ENCODE data around the gene SGCA.

The SGCA gene

GRCh38 chr17:50188921-50189549 lies 23.2 kb downstream of the SGCA start:
- H3K9ac ChIP-seq (ENCODE audit: low read depth in 1 of 2, low read length in 2 of 2): no peak overlapping the region
- H3K4me1 ChIP-seq (ENCODE audit: control insufficient read depth in 1 of 2, insufficient read depth in 2 of 2, low read length in 2 of 2): peaks cover 2 to 6% of the 10 kb centered on the region in 2 donors
- H3K27me3 ChIP-seq (ENCODE audit: control insufficient read depth in 1 of 2, insufficient read depth in 2 of 2, low read length in 2 of 2): no peaks in the 10 kb centered on the region
- no peaks in the 10 kb centered on the region for H3K9me3 ChIP-seq (ENCODE audit: control insufficient read depth in 1 of 2, low read length in 2 of 2)
- H3K27ac ChIP-seq (ENCODE audit: low read depth, low read length): no peak overlapping the region
- no peak overlapping the region for H3K4me3 ChIP-seq (ENCODE audit: low read depth in 1 of 2, low read length in 2 of 2)
- H3K36me3 ChIP-seq (ENCODE audit: control insufficient read depth in 1 of 2, insufficient read depth in 2 of 2, low read length in 2 of 2): peaks cover 0 to 9% of the 10 kb centered on the region in 2 donors

GRCh38 chr17:50189550-50190292 lies 23.9 kb downstream of the SGCA start:
- H3K4me1 ChIP-seq (ENCODE audit: control insufficient read depth in 1 of 2, insufficient read depth in 2 of 2, low read length in 2 of 2): no peaks in the 10 kb centered on the region
- H3K9ac ChIP-seq (ENCODE audit: low read depth in 1 of 2, low read length in 2 of 2): no peak overlapping the region
- no peak overlapping the region for H3K27ac ChIP-seq (ENCODE audit: low read depth, low read length)
- no peaks in the 10 kb centered on the region for H3K9me3 ChIP-seq (ENCODE audit: control insufficient read depth in 1 of 2, low read length in 2 of 2)
- H3K4me3 ChIP-seq (ENCODE audit: low read depth in 1 of 2, low read length in 2 of 2): no peak overlapping the region
- peaks cover 0 to 9% of the 10 kb centered on the region in 2 donors for H3K36me3 ChIP-seq (ENCODE audit: control insufficient read depth in 1 of 2, insufficient read depth in 2 of 2, low read length in 2 of 2)
- no peaks in the 10 kb centered on the region for H3K27me3 ChIP-seq (ENCODE audit: control insufficient read depth in 1 of 2, insufficient read depth in 2 of 2, low read length in 2 of 2)

DNA sequence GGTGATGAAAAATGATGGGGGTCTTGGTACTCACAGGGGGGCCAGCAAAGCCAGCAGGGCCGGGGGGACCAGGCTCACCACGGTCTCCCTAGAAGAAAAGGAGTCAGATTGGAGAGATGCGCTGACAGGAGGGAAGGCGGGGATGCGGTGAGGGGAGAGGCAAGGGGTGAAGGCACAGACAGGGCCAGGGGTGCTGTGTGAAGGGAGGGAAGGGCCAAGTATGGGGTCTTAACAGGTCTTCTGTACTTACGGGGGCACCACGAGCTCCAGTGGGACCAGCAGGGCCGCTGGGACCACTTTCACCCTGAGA lies 24.4 kb downstream of the SGCA start:
- Histone ChIP-seq H3K9me3 (ENCODE audit: control insufficient read depth in 1 of 2, low read length in 2 of 2) (no peaks in the 10 kb centered on the region), H3K27me3 (ENCODE audit: control insufficient read depth in 1 of 2, insufficient read depth in 2 of 2, low read length in 2 of 2) (no peaks in the 10 kb centered on the region), H3K9ac (ENCODE audit: low read depth in 1 of 2, low read length in 2 of 2) (no peak overlapping the region), H3K4me1 (ENCODE audit: control insufficient read depth in 1 of 2, insufficient read depth in 2 of 2, low read length in 2 of 2) (no peaks in the 10 kb centered on the region), H3K36me3 (ENCODE audit: control insufficient read depth in 1 of 2, insufficient read depth in 2 of 2, low read length in 2 of 2) (peaks cover 0 to 9% of the 10 kb centered on the region in 2 donors), H3K27ac (ENCODE audit: low read depth, low read length) (no peak overlapping the region), H3K4me3 (ENCODE audit: low read depth in 1 of 2, low read length in 2 of 2) (no peak overlapping the region)

DNA sequence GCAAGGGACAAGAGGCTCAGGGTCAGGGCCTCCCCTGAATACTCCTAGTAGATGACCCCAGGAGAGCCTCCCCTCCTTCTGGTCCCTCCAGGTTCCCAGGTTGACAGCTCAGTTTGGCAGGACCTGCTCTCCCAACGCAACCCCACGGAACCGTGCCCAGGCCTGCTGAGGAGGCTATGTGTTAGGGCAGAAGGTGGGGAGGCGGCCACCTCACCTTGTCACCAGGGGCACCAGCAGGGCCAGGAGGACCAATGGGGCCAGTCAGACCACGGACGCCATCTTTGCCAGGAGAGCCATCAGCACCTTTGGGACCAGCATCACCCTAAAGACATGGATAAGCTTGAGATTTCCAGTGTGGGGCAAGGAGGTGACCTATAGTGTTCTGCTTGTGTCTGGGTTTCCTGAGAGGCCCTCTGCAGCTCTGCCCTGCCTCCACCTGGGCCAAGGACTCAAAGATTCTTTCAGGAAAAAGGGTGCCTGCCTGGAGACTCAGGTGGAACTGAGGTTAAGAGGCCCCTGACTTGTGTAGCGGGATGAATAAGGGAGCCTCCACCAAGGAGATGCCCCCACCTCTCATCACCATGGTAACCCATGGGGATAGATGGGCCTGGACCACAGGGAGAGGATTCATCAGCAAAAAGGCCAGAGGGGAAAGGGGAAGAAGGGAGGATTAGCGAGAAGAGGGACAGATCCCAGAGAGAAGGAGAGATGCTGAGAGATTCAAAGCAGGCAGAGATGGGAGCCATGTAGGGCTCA lies 25.0 kb downstream of the SGCA start:
- Histone ChIP-seq H3K4me3 (ENCODE audit: low read depth in 1 of 2, low read length in 2 of 2) (no peak overlapping the region), H3K27ac (ENCODE audit: low read depth, low read length) (no peak overlapping the region), H3K9ac (ENCODE audit: low read depth in 1 of 2, low read length in 2 of 2) (no peak overlapping the region), H3K36me3 (ENCODE audit: control insufficient read depth in 1 of 2, insufficient read depth in 2 of 2, low read length in 2 of 2) (peaks cover 3 to 9% of the 10 kb centered on the region in 2 donors), H3K4me1 (ENCODE audit: control insufficient read depth in 1 of 2, insufficient read depth in 2 of 2, low read length in 2 of 2) (no peaks in the 10 kb centered on the region), H3K27me3 (ENCODE audit: control insufficient read depth in 1 of 2, insufficient read depth in 2 of 2, low read length in 2 of 2) (no peaks in the 10 kb centered on the region), H3K9me3 (ENCODE audit: control insufficient read depth in 1 of 2, low read length in 2 of 2) (no peaks in the 10 kb centered on the region)

GRCh38 chr17:50191359-50192143 lies 25.7 kb downstream of the SGCA start:
- no peaks in the 10 kb centered on the region for H3K9me3 ChIP-seq (ENCODE audit: control insufficient read depth in 1 of 2, low read length in 2 of 2)
- H3K4me3 ChIP-seq (ENCODE audit: low read depth in 1 of 2, low read length in 2 of 2): no peak overlapping the region
- H3K36me3 ChIP-seq (ENCODE audit: control insufficient read depth in 1 of 2, insufficient read depth in 2 of 2, low read length in 2 of 2): peaks cover 3 to 9% of the 10 kb centered on the region in 2 donors
- no peaks in the 10 kb centered on the region for H3K27me3 ChIP-seq (ENCODE audit: control insufficient read depth in 1 of 2, insufficient read depth in 2 of 2, low read length in 2 of 2)
- H3K9ac ChIP-seq (ENCODE audit: low read depth in 1 of 2, low read length in 2 of 2): no peak overlapping the region
- no peak overlapping the region for H3K27ac ChIP-seq (ENCODE audit: low read depth, low read length)
- H3K4me1 ChIP-seq (ENCODE audit: control insufficient read depth in 1 of 2, insufficient read depth in 2 of 2, low read length in 2 of 2): no peaks in the 10 kb centered on the region

DNA sequence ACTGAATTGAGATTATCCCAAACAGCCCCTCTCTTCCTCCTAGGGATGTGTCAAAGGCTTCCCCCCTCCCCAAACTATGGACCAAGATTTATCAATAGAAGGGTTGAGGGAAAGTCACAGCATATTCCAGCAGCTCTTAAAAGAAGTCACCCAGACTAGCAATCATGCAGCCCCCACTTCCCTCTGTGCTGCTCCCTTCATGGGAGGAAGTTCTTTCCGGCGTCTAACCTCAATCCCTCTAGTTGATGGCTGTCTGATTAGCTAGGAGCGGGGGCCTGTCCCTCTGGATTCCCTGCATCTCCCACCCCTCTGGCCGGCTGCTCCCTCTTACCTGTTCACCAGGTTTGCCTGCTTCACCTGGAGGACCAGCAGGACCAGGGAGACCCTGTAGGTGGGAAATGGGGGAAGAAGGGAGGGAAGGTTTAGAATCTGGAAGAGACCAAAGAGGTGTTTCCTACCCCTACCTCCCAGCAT lies 26.4 kb downstream of the SGCA start:
- Histone ChIP-seq H3K9ac (ENCODE audit: low read depth in 1 of 2, low read length in 2 of 2) (no peak overlapping the region), H3K27me3 (ENCODE audit: control insufficient read depth in 1 of 2, insufficient read depth in 2 of 2, low read length in 2 of 2) (no peaks in the 10 kb centered on the region), H3K36me3 (ENCODE audit: control insufficient read depth in 1 of 2, insufficient read depth in 2 of 2, low read length in 2 of 2) (peaks cover 3 to 9% of the 10 kb centered on the region in 2 donors), H3K9me3 (ENCODE audit: control insufficient read depth in 1 of 2, low read length in 2 of 2) (no peaks in the 10 kb centered on the region), H3K4me3 (ENCODE audit: low read depth in 1 of 2, low read length in 2 of 2) (no peak overlapping the region), H3K4me1 (ENCODE audit: control insufficient read depth in 1 of 2, insufficient read depth in 2 of 2, low read length in 2 of 2) (no peaks in the 10 kb centered on the region), H3K27ac (ENCODE audit: low read depth, low read length) (no peak overlapping the region)

DNA sequence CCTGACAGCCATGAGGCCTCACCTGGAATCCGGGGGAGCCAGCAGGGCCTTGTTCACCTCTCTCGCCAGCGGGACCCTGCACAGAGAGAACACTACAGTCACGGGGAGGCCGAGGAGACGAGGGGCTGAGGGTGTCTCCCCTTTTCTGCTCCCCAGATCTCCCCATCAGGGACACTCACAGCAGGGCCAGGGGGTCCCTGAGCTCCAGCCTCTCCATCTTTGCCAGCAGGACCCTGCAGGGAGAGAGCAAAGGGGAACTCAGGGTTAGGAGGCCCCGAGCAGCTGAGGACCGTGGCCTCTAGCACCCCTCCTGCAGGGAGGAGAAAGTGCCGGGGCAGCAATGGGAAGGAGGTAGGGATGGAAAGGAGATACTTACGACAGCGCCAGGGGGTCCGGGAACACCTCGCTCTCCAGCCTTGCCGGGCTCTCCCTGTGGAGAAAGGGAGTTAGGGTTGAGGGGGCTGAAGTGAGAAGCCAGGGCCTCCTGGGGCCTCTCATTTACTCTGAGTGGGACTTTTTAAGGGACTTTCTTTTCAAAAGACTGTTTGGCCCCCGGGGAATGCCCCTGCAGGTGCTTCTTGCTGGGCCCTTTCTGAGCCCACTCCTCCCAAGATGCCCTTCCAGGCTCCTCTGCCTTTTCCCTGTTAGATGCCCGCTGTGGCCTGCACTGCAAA lies 26.9 kb downstream of the SGCA start:
- H3K4me3 ChIP-seq (ENCODE audit: low read depth in 1 of 2, low read length in 2 of 2): no peak overlapping the region

DNA sequence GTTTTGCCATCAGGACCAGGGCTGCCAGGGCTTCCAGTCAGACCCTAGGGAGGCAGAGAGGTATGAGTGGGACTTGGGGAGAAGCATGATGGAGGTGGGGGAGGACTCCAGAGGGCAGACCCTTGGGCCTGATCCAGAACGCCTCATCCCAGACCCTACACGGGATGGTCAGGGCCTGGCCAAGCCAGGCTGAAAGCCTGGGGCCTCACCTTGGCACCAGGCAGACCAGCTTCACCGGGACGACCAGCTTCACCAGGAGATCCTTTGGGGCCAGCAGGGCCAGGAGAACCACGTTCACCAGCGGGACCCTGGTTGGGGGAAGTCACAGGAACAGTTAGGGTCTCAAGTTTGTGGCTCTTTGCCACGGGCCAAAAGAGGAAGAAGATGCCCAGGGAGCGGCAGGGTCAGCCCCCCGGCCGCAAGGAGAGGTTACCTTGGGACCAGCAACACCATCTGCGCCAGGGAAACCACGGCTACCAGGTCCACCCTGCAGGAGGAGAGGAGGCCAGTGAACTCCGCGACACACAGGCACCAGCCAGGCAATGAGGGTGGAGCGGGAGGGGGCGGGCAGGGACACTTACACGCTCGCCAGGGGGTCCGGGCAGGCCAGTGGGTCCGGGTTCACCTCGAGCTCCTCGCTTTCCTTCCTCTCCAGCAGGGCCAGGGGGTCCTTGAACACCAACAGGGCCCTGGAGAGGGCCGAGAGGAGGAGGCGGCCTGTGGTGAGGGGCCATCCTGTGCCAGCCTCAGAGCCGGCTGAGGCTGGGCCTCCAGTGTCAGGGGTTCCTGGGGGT lies 28.5 kb downstream of the SGCA start:
- Histone ChIP-seq H3K36me3 (ENCODE audit: control insufficient read depth in 1 of 2, insufficient read depth in 2 of 2, low read length in 2 of 2) (peaks cover 3 to 9% of the 10 kb centered on the region in 2 donors), H3K4me3 (ENCODE audit: low read depth in 1 of 2, low read length in 2 of 2) (no peak overlapping the region), H3K27ac (ENCODE audit: low read depth, low read length) (no peak overlapping the region), H3K9me3 (ENCODE audit: control insufficient read depth in 1 of 2, low read length in 2 of 2) (no peaks in the 10 kb centered on the region), H3K4me1 (ENCODE audit: control insufficient read depth in 1 of 2, insufficient read depth in 2 of 2, low read length in 2 of 2) (no peaks in the 10 kb centered on the region), H3K27me3 (ENCODE audit: control insufficient read depth in 1 of 2, insufficient read depth in 2 of 2, low read length in 2 of 2) (no peaks in the 10 kb centered on the region), H3K9ac (ENCODE audit: low read depth in 1 of 2, low read length in 2 of 2) (no peak overlapping the region)

More for the DNA sequence above, 26.9 kb downstream of the SGCA start:
- no peak overlapping the region for H3K9ac ChIP-seq (ENCODE audit: low read depth in 1 of 2, low read length in 2 of 2)
- no peaks in the 10 kb centered on the region for H3K4me1 ChIP-seq (ENCODE audit: control insufficient read depth in 1 of 2, insufficient read depth in 2 of 2, low read length in 2 of 2)
- H3K27ac ChIP-seq (ENCODE audit: low read depth, low read length): no peak overlapping the region
- H3K9me3 ChIP-seq (ENCODE audit: control insufficient read depth in 1 of 2, low read length in 2 of 2): no peaks in the 10 kb centered on the region
- H3K36me3 ChIP-seq (ENCODE audit: control insufficient read depth in 1 of 2, insufficient read depth in 2 of 2, low read length in 2 of 2): peaks cover 3 to 9% of the 10 kb centered on the region in 2 donors
- H3K27me3 ChIP-seq (ENCODE audit: control insufficient read depth in 1 of 2, insufficient read depth in 2 of 2, low read length in 2 of 2): no peaks in the 10 kb centered on the region

Measured in duodenal mucosa (tissue), 2 donors.